Endodermal cell (in vitro differentiated cells): ENCODE measurements around the gene CHAF1A. TPM values are rescaled to one million over a fixed set of nuclear protein-coding genes. Genes with fewer than 3 reads are reported as not detected.

ENCODE experiments used
- DNase-seq: peaks from one replicate; pipeline ENCODE4 v3.0.0-alpha.2; 2017
- H3K27ac ChIP-seq: 2 replicates; pipeline ENCODE4 v1.5.1; 2013; ENCODE audit warnings: mild to moderate bottlenecking, low read depth, low read length, moderate library complexity
- H3K27me3 ChIP-seq: 2 replicates; pipeline ENCODE4 v1.6.1; 2013; ENCODE audit warnings: mild to moderate bottlenecking, low read length, moderate library complexity; ENCODE audit not compliant: insufficient read depth, control insufficient read depth, poor library complexity, severe bottlenecking
- H3K36me3 ChIP-seq: 2 replicates; pipeline ENCODE4 v1.7.0; 2013; ENCODE audit warnings: mild to moderate bottlenecking, low read length, moderate library complexity; ENCODE audit not compliant: control insufficient read depth, insufficient read depth
- H3K4me1 ChIP-seq: one replicate; pipeline ENCODE4 v1.7.0; 2013; ENCODE audit warnings: low read length; ENCODE audit not compliant: control insufficient read depth, insufficient read depth
- H3K4me3 ChIP-seq: 2 replicates; pipeline ENCODE4 v1.5.1; 2013; ENCODE audit warnings: mild to moderate bottlenecking, low read length, moderate library complexity
- H3K9ac ChIP-seq: 2 replicates; pipeline ENCODE4 v1.6.1; 2013; ENCODE audit warnings: mild to moderate bottlenecking, low read length, moderate library complexity; ENCODE audit not compliant: poor library complexity, severe bottlenecking; ENCODE audit errors: extremely low read depth
- H3K9me3 ChIP-seq: 2 replicates; pipeline ENCODE4 v1.6.1; 2013; ENCODE audit warnings: mild to moderate bottlenecking, low read length, moderate library complexity; ENCODE audit not compliant: control insufficient read depth
- H3K27ac Mint-ChIP-seq: 2 replicates; pipeline ENCODE4 v1.8.0; 2020; ENCODE audit warnings: mixed read lengths
- H3K27me3 Mint-ChIP-seq: 2 replicates; pipeline ENCODE4 v1.8.0; 2021; ENCODE audit warnings: mild to moderate bottlenecking, mixed read lengths; ENCODE audit not compliant: insufficient read depth
- H3K36me3 Mint-ChIP-seq: 2 replicates; pipeline ENCODE4 v1.8.0; 2020; ENCODE audit warnings: low read depth, mixed read lengths
- H3K4me1 Mint-ChIP-seq: 2 replicates; pipeline ENCODE4 v1.8.0; 2020; ENCODE audit warnings: mixed read lengths
- H3K4me3 Mint-ChIP-seq: 2 replicates; pipeline ENCODE4 v1.8.0; 2020; ENCODE audit warnings: mild to moderate bottlenecking, moderate library complexity, mixed read lengths
- H3K9me3 Mint-ChIP-seq: 2 replicates; pipeline ENCODE4 v1.8.0; 2020; ENCODE audit warnings: mild to moderate bottlenecking, mixed read lengths
- WGBS, 2 experiments: methylation state at CpG; one replicate each; pipeline versions ENCODE4 v1.1.5 to v1.1.7; 2013; ENCODE audit warnings: missing lambda C conversion rate in 2 of 2, mixed read lengths in 1 of 2; ENCODE audit not compliant: insufficient coverage in 1 of 2, insufficient read length in 1 of 2; 5-methylcytosine and 5-hydroxymethylcytosine counted together
- total RNA-seq, 2 donors: library from RNA; stranded (reverse); fragmentation: NEBNext Ultra II Directional in 1 of 2; extraction: Animal tissue kit (Norgen Biotek cat#: 25700) in 1 of 2; gene quantifications; 2 replicates in 1 of 2; 3 replicates in 1 of 2; pipeline ENCODE4 v1.2.1, GENCODE V29; 2021
- TF ChIP-seq, protein P1 (sequence below): fragments of 200-600 bp; sonication (generic); conservative IDR thresholded peaks from 2 replicates; pipeline ENCODE4 v1.5.0; 2021; ENCODE audit warnings: antibody characterized with exemption, mild to moderate bottlenecking

Gene CHAF1A
- total RNA-seq, 2 donors from 2014 or later, result 70.7 to 76.9 TPM

DNA sequence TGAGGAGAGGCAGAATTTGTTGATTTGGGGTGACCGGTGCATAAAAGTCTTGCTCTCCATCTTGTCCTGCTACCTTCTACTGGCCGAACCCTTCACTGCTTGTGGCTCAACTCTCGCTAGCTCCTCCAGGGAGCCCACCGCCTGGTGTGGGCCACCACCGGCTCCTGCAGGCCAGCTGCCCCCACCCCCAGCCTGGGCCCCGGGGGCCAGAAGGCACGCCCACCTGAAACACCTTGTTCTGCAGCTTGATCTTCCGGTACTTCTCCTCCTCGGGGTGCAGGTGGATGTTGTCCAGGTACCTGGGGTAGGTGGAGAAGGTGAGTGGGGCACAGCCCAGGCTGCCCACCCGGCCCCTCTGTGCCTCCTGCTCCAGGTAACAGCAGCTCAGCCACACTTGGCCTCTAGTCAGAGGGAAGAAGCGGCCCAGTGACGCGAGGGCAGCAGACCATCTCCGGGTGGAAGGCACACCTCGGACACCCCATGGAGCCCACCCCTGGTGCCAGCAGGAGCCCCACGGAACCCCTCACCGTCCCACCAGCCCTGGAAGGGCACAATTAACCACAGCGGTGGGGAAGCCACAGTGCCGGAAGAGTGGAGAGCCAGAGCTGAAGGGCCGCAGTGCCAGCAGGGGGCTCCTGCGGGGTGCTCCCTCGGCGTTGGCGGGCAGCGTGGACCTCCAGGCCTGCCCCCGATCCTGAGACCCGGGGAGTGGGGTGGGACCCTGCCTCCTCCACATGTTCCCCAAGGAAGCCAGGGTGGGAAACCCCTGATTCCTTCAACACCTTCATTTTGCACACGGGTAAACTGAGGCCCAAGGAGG is 45.1 kb downstream of the CHAF1A start:
- Mint-ChIP-seq H3K4me1 (no peaks in the 10 kb centered on the region), H3K27ac (no peak overlapping the region), H3K9me3 (no peaks in the 10 kb centered on the region), H3K27me3 (no peaks in the 10 kb centered on the region), H3K4me3 (no peak overlapping the region), H3K36me3 (peaks cover 26% of the 10 kb centered on the region)
- Histone ChIP-seq H3K27me3 (no peaks in the 10 kb centered on the region), H3K4me3 (no peak overlapping the region), H3K36me3 (peaks cover 20% of the 10 kb centered on the region), H3K4me1 (no peaks in the 10 kb centered on the region), H3K9me3 (no peaks in the 10 kb centered on the region), H3K27ac (no peak overlapping the region), H3K9ac (no peak overlapping the region)
- 97% methylated on average over 17 to 28 of the region's 28 CpGs for WGBS, 2 experiments
- peak; percentile 50 for DNase-seq
- TF ChIP-seq, protein P1, sequence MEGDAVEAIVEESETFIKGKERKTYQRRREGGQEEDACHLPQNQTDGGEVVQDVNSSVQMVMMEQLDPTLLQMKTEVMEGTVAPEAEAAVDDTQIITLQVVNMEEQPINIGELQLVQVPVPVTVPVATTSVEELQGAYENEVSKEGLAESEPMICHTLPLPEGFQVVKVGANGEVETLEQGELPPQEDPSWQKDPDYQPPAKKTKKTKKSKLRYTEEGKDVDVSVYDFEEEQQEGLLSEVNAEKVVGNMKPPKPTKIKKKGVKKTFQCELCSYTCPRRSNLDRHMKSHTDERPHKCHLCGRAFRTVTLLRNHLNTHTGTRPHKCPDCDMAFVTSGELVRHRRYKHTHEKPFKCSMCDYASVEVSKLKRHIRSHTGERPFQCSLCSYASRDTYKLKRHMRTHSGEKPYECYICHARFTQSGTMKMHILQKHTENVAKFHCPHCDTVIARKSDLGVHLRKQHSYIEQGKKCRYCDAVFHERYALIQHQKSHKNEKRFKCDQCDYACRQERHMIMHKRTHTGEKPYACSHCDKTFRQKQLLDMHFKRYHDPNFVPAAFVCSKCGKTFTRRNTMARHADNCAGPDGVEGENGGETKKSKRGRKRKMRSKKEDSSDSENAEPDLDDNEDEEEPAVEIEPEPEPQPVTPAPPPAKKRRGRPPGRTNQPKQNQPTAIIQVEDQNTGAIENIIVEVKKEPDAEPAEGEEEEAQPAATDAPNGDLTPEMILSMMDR, result no peak

DNA sequence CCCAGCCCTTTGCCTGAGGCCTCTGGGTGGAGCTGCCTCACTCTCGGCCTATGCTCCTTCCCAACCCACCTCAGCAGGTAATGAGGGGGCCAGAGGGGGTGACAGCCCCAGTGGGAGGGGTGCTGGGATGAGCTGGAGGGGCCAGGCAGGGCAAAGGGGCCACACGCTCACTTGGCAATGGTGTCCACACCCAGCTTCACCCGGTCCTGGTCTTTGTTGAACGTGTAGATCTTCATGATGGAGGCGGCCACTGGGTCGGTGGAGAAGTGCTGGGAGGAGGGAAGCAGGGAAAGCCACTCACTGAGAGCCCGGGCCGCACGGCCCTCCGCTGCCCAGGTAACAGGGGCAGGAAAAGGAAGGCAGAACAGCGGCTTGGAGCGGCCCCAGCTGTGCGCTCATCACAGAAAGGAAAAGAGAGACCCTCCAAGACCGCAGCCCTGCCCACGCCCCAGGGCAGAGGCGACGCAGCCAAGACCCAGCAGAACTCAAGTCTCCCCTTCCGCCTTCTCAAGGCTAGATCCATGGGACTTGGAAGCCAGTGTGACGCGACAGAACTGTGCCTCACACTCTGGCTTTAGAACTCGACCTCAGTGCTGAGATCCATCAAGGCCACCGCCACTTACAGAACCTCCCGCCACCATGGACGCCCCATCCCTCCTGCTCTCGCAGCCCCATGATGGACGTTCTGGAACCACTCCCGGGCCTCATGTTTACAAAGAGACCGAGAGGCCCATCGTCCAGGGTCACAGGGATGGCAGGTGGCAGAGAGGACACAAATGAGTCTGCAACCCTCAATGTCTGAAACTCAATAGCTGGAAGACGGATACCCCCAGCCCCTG is 45.9 kb downstream of the CHAF1A start:
- Mint-ChIP-seq H3K36me3 (peaks cover 31% of the 10 kb centered on the region), H3K4me1 (no peaks in the 10 kb centered on the region), H3K4me3 (no peak overlapping the region), H3K27me3 (no peaks in the 10 kb centered on the region), H3K9me3 (no peaks in the 10 kb centered on the region), H3K27ac (no peak overlapping the region)
- no peak overlapping the region for H3K9ac ChIP-seq
- no peaks in the 10 kb centered on the region for H3K27me3 ChIP-seq
- WGBS, 2 experiments, result 92 to 95% methylated on average over 25 to 30 of the region's 30 CpGs
- peaks cover 25% of the 10 kb centered on the region for H3K36me3 ChIP-seq
- no peak for DNase-seq
- no peak overlapping the region for H3K27ac ChIP-seq
- no peaks in the 10 kb centered on the region for H3K4me1 ChIP-seq
- H3K9me3 ChIP-seq, result no peaks in the 10 kb centered on the region
- H3K4me3 ChIP-seq, result no peak overlapping the region
- TF ChIP-seq, protein P1, result no peak

DNA sequence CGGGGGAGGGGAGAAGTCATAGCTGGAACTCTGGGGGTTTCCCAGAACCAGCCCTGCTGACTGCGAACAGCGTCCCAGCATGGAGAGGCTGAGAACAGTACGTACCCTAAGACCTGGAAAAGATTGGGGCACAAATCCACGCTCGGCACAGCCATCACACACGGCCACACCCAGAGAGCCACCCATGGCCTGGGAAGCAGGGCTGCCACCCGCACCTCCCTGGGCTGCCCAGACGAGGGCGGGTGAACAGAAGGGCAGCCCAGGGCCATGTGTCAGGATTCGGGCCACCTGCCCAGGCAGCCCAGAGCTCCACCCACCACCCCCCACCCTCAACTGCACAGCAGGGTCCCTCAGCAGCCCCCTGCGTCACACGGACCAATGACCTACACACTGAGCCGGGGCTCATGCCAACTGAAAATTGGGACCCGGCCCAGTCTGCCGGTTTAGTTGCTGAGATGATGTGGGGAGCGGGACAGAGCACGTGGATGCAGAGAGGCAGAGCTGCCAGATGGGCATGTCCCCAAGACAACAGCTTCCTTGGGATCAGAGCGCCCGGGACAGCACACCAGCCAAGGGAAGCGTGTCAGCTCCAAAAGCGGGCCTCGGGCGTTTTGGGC is 46.7 kb downstream of the CHAF1A start:
- no peak overlapping the region for H3K27ac Mint-ChIP-seq
- H3K36me3 Mint-ChIP-seq, result peaks cover 31% of the 10 kb centered on the region
- H3K27ac ChIP-seq, result no peak overlapping the region
- DNase-seq, result no peak
- H3K4me3 ChIP-seq, result no peak overlapping the region
- TF ChIP-seq, protein P1, result no peak
- no peaks in the 10 kb centered on the region for H3K9me3 ChIP-seq
- no peaks in the 10 kb centered on the region for H3K4me1 Mint-ChIP-seq
- peaks cover 25% of the 10 kb centered on the region for H3K36me3 ChIP-seq
- H3K9ac ChIP-seq, result no peak overlapping the region
- no peaks in the 10 kb centered on the region for H3K9me3 Mint-ChIP-seq
- no peaks in the 10 kb centered on the region for H3K4me1 ChIP-seq
- 94 to 95% methylated on average over 17 to 24 of the region's 24 CpGs for WGBS, 2 experiments
- H3K27me3 ChIP-seq, result no peaks in the 10 kb centered on the region
- no peaks in the 10 kb centered on the region for H3K27me3 Mint-ChIP-seq
- no peak overlapping the region for H3K4me3 Mint-ChIP-seq
